Stimulated activated CD8-positive, alpha-beta memory T cell treated with anti-CD3 and anti-CD28 coated beads, Interleukin-15, amount 100 ng/mL, for 4 hours (primary cell): ENCODE measurements around the gene LCN12.

Experiments
- DNase-seq, 2 donors: peaks; one replicate each; pipeline ENCODE4 v3.0.0-alpha.2; 2020; ENCODE audit warnings: low read depth in 2 of 2

Gene LCN12

DNA sequence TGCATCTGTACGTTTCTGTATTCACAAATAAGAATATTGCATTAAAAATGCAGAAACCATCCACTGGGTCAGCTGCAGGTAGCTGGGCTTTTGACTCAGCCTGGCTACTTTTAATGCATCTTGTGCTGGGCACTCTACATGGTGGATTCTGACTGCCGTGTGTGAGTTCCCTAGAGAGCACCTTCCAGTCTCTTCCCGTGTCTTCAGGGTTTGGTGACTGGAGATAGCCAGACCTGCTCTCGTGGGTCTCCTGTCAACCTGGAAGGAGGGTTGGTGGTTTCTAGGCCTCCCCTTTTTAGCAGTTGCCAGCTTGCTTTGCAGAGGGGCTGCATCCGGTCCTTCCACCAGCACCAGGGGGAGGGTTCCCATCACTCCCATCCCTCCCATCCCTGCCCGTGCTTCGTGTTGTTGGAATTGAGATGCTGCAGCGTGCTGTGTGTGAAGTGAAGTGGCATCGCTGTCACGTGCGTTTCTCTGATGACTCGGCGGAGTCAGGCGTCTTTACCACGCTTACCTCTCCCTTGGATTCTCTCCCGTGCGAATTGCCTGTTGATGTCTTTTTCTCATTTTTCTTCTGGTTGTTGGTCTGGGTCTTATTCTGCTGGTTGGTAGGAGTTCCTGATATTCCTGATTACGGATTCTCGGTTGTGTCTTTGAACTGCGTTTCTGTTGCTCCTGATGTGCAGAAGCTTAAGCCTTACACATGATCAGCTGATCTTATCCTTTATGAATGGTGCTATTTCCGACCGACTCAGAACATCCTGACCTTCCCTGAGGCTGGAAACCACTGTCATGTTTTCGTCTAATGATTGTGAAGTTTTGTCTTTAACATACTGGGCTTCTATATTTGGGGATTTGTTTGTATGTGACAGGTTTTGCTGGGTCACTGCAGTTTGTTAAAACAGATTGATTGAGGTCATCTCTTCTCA is 24.5 kb upstream of the LCN12 start:
- DNase-seq, result no peak

DNA sequence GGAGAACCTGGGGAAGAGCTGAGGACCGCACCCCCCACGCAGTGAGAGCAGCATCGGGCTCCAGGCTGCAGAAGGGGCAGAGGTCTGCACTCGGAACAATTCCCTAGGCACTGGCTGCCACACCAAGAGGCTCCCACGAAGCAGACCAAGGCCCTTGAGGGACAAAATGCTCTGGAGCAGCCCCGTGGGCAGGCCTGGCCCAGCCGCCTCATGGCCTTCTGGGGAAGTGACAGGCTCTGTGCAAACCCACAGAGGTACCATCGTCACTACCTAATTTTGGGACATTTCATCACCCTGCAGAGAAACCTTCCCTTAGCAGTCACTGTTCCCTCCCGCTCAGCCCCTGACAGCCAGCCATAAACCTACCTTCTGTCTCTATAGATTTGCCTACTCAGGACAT is 23.5 kb upstream of the LCN12 start:
- DNase-seq, result no peak

DNA sequence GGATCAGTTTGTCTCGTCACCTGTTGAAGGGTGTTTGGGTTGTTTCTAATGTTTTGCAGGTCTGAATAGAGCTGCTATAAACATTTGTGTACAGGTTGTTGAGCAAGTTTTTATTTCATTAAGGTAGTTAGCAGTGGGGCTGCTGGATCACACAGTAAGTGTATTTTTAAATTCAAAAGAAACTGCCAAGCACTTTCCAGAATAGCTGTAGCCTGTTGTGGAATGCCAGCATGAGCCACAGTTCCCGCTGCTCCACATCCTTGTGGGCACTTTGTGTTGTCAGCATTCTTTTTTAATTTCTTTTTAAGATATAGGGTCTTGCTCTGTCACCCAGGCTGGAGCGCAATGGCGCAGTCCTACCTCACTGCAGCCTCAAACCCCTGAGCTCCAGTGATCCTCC is 22.1 kb upstream of the LCN12 start:
- DNase-seq, result no peak

DNA sequence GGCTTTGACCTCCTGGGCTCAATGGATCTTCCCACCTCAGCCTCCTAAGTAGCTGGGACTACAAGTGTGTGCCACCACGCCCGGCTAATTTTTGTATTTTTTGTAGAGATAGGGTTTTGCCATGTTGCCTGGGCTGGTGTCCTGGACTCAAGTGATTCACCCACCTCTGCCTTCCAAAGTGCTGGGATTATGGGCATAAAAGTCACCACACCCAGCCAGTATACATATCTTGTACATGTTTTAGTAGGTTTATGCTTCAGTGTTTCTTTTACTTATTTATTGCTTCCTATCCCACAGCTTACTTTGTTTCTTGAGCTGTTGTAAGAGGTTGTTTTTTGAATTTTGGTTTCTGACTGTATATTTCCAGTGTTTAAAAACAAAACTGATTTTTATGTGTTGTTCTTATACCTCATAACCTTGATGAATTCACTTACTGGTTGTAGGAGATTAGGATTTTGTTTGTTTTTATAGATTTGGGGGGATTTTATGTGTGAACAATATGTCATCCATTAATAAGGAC is 20.4 kb upstream of the LCN12 start:
- no peak for DNase-seq

DNA sequence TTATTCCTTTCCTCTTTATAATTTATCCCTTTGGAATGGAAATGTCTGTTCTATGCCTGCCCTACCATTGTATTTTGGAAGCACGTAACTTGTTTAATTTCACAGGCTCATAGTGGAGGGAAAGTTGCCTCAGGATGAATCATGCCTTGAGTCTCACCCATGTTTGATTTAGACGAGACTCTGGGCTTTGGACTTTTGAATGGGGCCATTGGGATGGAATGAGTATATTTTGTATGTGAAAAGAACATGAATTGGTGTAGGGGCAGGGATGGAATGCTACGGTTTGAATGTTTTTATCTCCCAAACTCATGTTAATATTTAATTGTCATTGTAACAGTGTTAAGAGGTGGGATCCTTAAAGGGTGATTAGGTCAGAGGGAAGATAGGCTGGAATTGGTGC is 17.8 kb upstream of the LCN12 start:
- DNase-seq, result no peak

DNA sequence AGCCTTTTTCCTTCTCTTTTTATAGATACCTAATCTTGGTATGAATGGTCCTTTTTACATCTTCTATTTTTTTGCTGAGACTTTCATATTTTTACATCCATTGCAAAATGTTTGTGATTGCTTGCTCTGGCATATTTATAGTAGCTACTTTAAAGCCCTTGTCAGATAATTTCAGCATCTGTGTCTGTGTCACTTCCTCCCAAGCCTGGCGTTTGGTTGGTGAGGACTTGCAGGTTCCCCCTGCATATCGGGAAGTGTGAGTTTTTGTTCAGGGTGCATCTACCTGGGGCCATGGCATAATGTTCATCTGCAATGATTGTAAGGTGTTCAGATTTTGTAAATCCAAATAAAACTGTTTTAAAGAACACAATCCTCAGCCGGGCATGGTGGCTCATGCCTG is 16.4 kb upstream of the LCN12 start:
- DNase-seq, result no peak

DNA sequence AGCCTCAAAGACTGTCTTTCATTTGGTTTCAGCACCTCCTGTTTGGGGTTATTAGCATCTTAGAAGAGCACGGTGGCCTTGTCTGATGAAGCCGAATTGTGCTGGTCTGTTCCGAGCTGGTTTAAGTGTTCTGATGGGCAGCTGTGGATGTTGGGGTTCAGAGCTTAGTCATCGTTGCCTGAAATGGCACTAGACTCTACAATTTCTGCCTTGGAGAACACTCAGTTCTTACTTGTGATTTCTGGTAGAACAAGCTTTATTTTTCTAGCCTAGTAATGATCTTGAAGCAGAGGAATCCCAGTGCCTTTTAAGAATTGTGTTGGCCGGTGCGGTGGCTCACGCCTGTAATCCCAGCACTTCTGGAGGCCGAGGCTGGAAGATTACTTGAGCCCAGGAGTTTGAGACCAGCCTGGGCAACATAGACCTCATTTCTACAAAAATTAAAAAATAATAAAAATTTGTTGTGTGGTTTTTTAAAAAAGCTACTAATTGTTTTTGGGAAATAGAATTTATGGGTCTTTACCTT is 15.4 kb upstream of the LCN12 start:
- no peak for DNase-seq

DNA sequence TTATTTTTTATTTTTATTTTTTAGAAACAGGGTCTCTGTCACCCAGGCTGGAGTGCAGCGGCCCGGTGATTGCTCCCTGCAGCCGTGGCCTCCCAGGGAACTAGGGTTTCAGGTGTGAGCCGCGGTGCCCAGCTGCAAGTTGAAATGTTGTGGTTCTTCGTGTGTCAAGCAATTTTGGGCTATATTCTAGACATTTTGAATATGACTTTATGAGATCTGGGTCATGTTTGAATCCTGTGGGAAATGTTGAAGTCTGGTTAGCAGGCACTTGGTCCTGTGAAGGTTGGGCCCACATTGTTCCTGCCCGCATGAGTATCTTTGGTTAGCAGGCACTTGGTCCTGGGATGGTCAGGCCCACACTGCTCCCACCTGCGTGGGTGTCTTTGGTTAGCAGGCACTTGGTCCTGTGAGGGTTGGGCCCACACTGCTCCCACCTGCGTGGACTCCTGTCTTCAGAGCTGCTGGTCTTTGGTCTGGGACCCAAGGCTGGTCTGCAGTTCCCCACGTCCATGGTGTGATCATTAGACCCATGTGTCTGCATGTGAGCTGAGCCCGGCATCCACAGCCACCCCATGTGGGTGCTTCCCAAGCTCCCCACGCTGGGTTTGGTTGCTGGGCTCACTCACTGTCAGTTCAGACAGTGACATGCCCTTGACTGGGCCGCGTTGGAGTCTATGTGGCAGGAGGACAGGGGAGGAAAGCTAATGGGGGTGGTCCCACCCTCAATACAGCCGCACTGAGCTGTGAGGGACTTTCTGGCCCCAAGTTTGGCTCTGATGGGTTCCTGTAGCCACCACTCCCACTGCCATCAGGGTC is 14.7 kb upstream of the LCN12 start:
- DNase-seq, result no peak

DNA sequence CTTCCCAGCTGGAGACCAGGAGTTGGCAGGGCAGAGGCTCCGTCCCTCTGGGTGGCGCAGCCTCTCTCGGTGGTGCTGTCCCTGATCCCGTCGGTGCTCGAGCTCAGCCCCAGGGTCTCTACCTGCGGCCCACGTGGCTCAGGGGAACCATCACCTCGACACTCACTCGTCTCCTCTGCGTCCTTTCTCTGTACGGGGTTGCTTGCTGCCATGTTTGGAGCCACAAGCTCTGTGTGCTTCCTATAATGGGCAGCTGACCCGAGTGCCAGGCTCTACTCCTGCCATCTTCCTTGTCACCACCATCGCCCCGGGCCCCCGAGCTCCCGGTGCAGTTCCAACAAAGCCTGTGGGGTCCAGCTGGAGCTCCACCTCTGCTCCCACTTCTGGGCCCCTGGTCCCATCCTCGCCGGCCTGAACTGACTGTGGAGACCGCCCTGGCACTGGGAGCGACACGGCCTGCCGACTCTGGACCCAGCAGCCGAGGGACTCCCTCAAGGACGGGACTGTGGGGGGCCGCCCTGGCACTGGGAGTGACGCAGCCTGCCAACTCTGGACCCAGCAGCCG is 12.6 kb upstream of the LCN12 start:
- DNase-seq, result no peak

DNA sequence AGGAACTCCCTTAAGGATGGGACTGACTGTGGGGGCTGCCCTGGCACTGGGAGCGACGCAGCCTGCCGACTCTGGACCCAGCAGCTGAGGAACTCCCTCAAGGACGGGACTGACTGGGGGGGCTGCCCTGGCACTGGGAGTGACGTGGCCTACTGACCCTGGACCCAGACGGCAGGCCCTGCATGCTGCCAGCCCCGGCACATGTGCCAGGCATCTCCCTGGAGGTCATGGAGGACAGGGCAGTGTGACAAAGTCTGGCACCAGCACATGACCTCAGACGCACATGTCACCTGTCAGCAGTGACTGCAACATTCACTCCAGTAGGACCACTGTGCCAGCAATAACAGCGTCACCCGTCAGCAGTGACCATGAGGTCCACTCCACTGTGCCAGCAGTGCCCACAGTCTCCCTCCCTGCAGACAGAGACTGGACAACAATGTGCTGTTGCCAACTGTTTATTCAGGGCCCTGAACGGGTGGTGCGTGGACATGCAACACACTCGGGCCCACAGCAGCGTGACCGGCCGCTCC is 12.0 kb upstream of the LCN12 start:
- no peak for DNase-seq

DNA sequence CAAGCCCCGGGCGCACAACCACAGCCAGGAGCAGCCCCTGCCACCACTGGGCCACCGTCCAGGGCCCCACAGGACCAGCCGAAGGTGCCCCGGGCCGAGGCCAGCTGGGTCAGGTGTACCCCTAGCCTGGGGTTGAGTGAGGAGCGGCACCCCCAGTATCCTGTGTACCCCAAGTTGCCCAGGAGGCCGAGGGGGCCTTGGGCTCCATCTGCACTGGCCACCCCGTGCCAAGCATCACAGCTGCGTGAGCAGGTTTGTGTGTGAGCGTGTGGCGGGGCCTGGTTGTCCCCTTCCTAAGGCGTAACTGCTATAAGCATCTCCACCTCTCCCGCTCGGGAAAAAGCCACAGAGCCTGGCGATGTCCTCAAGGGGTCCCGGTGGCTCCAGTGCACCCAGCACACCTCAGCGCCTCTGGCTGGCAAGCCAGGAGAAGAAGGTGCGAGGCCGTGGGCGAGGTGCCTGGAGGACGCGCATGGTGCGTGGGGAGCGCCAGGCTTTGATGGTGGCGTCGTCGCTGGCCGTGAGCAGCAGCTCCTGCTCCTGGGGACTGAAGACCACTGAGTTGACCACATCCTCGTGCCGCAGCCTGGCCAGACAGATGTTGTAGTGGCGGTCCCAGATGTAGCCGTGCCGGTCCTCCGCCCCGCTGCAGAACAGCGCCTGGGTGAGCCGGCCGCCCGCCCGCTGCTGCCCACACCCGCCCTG is 11.4 kb upstream of the LCN12 start:
- no peak for DNase-seq

DNA sequence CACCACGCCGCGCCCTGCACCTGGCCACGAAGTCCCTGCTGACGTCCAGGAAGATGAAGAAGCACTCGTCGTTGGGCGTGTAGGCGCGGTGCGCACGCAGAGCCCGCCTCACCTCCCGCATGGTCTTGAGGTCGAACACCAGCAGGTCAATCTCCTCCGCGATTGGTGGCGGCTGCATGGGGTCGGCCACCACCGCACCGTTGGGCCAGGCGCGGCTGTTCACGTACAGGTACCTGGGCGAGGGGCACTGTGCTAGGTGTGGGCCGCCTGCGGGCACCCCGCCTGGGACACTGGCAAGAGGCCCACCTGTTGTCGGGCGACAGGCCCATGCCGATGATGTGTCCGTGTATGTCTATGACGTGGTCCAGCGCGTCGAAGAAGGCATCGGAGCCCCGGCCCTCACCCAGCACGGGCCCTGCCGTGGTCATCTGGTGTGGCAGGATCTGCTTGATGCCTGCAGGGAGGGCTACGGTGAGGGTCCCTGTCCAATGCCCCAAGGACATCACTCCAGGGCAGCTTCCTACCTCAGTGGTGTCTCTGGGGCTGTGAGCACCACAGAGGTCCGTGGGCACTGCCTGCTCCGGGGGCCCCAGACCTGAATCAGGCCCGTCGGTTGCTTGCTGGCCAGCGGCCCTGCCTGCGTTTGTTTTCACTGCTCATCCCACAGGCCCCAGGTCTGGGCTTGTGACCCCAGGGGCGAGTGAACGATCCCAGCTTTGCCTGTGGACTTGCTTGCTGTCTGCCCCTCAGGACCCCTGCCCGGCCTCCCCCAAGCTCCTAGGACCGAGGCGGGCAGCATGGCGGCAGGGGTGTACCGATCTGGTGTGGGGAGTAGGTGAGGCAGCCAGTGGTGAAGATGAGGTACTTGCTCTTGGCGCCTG is 10.6 kb upstream of the LCN12 start:
- no peak for DNase-seq

DNA sequence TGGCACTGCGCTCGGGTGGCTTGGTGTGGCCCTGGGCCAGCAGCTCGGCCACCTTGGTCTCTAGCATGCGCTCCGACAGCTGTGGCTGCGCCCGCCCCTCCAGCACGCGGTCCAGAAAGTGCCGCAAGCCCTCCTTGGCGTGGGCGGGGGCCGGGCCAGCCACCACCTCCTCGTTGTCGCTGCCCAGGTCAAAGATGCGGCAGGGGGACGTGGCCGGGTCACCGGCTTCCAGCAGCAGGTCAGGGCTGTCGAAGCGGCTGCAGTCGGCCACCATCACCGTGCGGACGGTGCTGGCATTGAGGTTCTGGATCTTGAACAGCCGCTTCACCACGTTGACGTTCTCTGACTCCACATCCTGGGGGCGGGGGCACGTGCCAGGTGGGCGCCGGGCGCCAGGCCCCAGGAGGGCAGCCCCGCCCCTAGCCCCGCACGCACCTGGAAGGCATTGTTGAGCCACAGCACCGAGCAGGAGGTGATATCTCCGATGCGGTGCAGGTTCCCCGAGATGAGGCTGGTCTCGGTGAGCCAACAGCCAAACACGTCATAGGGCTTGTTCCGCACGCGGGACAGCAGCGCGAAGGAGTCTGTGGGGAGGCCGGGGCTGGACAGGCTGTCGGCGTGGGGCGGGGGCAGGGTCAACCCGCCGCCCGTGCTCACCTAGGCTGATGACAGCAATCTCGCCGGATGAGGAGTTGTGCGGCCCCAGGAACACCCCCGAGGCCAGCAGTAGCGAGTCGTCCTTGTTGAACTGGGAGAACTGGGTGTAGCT is 9.8 kb upstream of the LCN12 start:
- no peak for DNase-seq

DNA sequence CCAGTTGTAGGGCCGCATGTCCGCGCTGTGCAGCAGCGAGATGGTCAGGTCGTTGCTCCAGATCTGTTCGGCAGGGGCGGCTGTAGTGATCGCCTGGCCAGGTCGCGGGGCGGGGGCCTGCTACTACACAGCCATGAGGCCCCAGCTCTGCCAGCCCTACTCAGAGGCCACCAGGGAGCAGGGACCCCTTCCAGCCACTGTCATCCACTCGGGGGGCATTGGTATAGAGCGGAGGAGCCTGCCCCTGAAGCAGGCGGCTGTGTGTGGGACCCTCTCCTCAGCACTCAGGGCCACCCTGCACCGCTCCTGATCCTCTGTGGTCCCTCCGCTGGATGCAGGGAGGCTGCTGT is 9.2 kb upstream of the LCN12 start:
- no peak for DNase-seq

DNA sequence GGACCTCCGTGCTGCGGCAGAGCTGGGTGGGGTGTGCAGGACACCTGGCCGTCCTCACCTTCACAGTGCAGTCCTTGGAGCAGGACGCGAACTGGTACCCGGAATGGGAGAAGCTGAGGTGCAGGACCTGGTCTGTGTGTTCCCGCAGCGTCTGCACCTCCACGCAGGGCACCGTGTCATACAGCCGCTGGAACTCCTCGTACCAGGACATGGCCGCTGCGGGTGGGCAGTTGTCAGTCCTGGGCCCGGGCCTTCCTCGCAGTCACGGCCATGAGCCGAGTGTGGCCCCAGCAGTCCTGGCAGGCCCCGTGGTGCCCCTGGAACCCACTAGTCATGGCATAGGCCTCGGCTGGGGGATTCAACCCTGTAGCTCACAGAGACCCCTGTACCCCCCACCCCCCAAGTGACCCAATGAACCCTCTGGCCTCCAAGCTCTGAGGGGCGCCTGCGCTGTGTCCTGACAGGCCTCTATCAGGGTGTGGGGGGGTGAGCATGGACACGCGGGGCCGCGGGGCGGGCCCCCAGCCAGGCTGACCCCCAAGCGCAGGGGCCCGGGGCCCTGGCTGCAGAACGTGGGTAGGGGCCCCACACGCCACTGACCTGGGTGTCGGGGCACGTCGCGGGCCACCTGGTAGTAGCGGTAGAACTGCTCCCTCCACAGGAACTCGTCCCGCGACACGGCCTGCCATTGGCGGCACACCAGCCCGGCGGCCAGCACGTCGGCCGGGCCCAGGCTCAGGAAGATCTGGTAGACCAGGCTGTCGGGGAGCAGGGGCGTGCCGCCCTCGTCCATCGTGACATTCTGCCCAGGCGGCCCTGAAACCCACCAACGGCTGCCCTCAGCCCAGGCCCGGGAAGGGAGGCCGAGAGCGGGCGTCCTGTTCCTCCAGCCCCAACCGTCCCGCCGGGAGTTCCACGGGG is 8.5 kb upstream of the LCN12 start:
- no peak for DNase-seq

DNA sequence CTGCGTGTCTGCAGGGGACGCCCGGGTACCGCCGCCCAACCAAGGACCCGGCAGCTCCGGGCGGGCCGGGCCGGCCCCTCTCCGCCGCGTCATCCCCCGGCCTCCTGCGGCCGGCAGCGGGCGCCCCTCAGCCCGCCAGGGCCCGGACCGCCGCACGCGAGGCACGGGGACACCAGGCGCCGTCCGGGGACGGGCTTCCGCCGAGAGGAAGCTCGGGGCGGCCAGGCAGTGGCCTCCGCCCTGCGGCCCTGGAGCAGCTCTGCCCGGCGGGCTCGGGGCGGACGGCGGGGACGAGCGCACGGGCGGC is 7.9 kb upstream of the LCN12 start:
- DNase-seq, result no peak

DNA sequence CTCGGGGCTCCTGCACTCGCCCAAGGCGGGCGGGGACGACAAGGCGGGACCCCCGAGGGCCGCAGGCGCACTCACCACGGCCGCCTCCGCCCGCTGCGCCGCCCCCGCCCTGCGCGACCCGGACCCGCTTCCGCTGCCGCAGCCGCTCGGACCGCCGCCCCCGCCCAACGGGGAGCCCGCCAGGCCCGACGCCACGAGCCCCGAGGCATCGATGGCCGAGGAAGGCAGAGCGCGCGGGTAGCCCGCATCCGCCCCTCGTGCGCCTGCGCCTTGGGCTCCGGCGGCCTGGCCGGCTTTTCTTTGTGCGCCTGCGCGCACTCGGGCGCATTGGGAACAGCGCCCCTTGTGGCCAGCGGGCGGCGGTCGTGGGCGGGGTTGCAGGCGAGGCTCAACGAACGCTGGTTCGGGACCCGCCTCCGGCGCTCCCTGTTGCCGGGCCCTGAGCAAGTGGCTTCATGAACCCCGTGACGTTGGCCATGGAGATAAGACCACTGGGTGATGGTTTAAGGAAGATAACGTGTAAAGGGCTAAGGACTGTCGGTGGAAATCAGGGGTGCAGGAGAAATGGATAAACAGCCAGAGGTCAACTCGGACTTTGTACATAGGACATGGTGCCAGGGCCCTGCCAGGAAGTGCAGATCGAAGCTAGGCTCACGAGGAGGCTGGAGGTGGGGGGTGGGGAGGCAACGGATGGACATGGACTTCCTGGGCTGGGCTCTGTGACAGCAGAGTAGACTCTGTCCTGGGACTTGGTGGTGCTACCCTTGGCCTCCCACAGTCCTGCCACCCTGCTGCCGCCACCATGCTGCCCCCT is 7.3 kb upstream of the LCN12 start, which contains the start of the genes C8G and FBXW5:
C8G (plus strand) TSS at position 725 of the 814 bp plus-strand sequence; CDS start at position 803, 78 bp downstream.
FBXW5 (minus strand) TSS at position 220 of the 814 bp plus-strand sequence. CDS start 655 bp downstream, outside the sequence.
- DNase-seq, result peak; percentile 81 to 93
